ENCODE measurements around the gene CC2D2B. TPM values are rescaled to one million over a fixed set of nuclear protein-coding genes. Genes with fewer than 3 reads are reported as not detected.

Gene CC2D2B
- total and polyA plus RNA-seq, 4 donors, result 0.05 to 0.59 (median 0.08) TPM

- TF ChIP-seq HNF4G (IDR thresholded peaks at IDR 0.05), result no peak
- TF ChIP-seq TAF1 (conservative IDR thresholded peaks at IDR 0.05), result no peak
- no peak for TF ChIP-seq RXRA (IDR thresholded peaks at IDR 0.05)
- TF ChIP-seq GABPA (IDR thresholded peaks at IDR 0.05 in 1 of 2, conservative IDR thresholded peaks at IDR 0.05 in 1 of 2), result no peak
- no peak for TF ChIP-seq CTCF (IDR thresholded peaks at IDR 0.05; ENCODE audit: low read depth, low read length, missing input control)
- TF ChIP-seq FOXA2 (IDR thresholded peaks at IDR 0.05), result no peak
- TF ChIP-seq RAD21 (IDR thresholded peaks at IDR 0.05), result no peak
- TF ChIP-seq ATF3 (IDR thresholded peaks at IDR 0.05), result no peak
Observed at GRCh38 chr10:96022739-96023138, 115.0 kb downstream of the CC2D2B start (continued).

GRCh38 chr10:96023168-96023567 is 115.4 kb downstream of the CC2D2B start:
- H3K36me3 ChIP-seq (ENCODE audit: control insufficient read depth in 4 of 4, insufficient read depth in 3 of 4, low read depth in 1 of 4, low read length in 3 of 4), result no peaks in the 10 kb centered on the region
- no peak overlapping the region for H3K4me3 ChIP-seq (ENCODE audit: low read depth in 1 of 3, low read length in 3 of 3)
- H3K27me3 ChIP-seq (ENCODE audit: control insufficient read depth in 4 of 4, insufficient read depth in 4 of 4, low read length in 3 of 4), result no peaks in the 10 kb centered on the region
- no peak overlapping the region for H3K27ac ChIP-seq (ENCODE audit: low read depth in 1 of 2, low read length in 2 of 2)
- no peaks in the 10 kb centered on the region for H3K9me3 ChIP-seq (ENCODE audit: control insufficient read depth in 4 of 4, low read length in 3 of 4)
- no peak for DNase-seq (ENCODE audit: low spot score)
- no peak for TF ChIP-seq TAF1 (conservative IDR thresholded peaks at IDR 0.05)
- TF ChIP-seq NR2F2 (IDR thresholded peaks at IDR 0.05), result no peak
- TF ChIP-seq SP1 (IDR thresholded peaks at IDR 0.05), result no peak
- TF ChIP-seq HNF4G (IDR thresholded peaks at IDR 0.05), result no peak
- TF ChIP-seq YY1 (IDR thresholded peaks at IDR 0.05), result no peak
- no peak overlapping the region for H3K9ac ChIP-seq (ENCODE audit: low read depth in 1 of 2, low read length in 2 of 2)
- no peaks in the 10 kb centered on the region for H3K4me1 ChIP-seq (ENCODE audit: control insufficient read depth in 4 of 4, insufficient read depth in 4 of 4, low read length in 3 of 4)

GRCh38 chr10:96025566-96025965 is 117.8 kb downstream of the CC2D2B start:
- Histone ChIP-seq H3K9me3 (ENCODE audit: control insufficient read depth in 4 of 4, low read length in 3 of 4) (no peaks in the 10 kb centered on the region), H3K4me1 (ENCODE audit: control insufficient read depth in 4 of 4, insufficient read depth in 4 of 4, low read length in 3 of 4) (no peaks in the 10 kb centered on the region), H3K27ac (ENCODE audit: low read depth in 1 of 2, low read length in 2 of 2) (no peak overlapping the region), H3K4me3 (ENCODE audit: low read depth in 1 of 3, low read length in 3 of 3) (no peak overlapping the region), H3K9ac (ENCODE audit: low read depth in 1 of 2, low read length in 2 of 2) (no peak overlapping the region), H3K27me3 (ENCODE audit: control insufficient read depth in 4 of 4, insufficient read depth in 4 of 4, low read length in 3 of 4) (no peaks in the 10 kb centered on the region), H3K36me3 (ENCODE audit: control insufficient read depth in 4 of 4, insufficient read depth in 3 of 4, low read depth in 1 of 4, low read length in 3 of 4) (no peaks in the 10 kb centered on the region)
- no peak for DNase-seq (ENCODE audit: low spot score)
- WGBS, result 91% methylated on average over 3 of the region's 3 CpGs
- TF ChIP-seq RAD21 (IDR thresholded peaks at IDR 0.05) (no peak), FOXA1 (IDR thresholded peaks at IDR 0.05) (no peak), CTCF (IDR thresholded peaks at IDR 0.05; ENCODE audit: low read depth, low read length, missing input control) (no peak), NR2F2 (IDR thresholded peaks at IDR 0.05) (no peak), SP1 (IDR thresholded peaks at IDR 0.05) (no peak), EGR1 (IDR thresholded peaks at IDR 0.05; ENCODE audit: low read depth in 2 of 2) (no peak), ZBTB33 (IDR thresholded peaks at IDR 0.05) (no peak), FOXA2 (IDR thresholded peaks at IDR 0.05) (no peak), YY1 (IDR thresholded peaks at IDR 0.05) (no peak), JUND (IDR thresholded peaks at IDR 0.05) (no peak)
